ENCODE measurements around the gene IGFBP4. TPM values are rescaled to one million over a fixed set of nuclear protein-coding genes. Genes with fewer than 3 reads are reported as not detected.

IGFBP4 gene
- total RNA-seq, 1 donor from 2014 or later: 191 TPM

DNA sequence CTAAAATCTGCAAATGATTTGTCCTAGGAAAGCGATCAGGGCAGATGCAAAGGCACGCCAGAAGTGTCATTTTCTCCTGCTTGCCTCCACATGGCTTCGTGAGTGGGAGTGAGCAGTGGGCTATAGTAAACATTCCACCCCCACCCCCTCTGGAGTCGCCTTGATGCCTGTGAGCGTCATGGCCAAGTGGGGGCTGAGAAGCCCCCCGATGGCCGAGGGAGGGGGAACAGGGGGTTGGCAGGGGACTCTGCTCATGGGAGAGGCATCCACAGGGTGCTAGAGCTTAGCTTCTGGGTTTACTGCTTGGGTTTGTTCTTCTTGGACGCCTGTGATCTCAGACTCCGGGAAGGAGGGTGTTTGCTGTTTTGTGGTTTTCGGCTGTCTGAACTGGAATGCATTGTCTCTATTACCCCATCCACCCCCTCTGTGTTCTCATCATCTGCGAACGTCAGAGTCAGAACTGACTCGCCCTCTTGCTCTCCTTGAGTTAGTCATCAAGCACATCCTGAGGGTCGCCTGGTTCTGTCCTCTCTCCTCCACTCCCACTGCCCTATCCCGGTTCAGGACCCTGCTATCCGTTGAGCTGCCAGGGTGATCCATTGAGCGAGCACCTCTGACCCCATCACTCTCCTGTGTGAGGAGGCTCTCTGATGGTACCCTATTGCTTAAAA lies 42.7 kb downstream of the IGFBP4 start:
- intact Hi-C loops (cut with micrococcal nuclease): no loop called here

- intact Hi-C loops (cut with micrococcal nuclease): no loop called here
Measured at GRCh38 chr17:40486522-40487370, 43.5 kb downstream of the IGFBP4 start.

GRCh38 chr17:40487371-40488020 lies 44.2 kb downstream of the IGFBP4 start:
- intact Hi-C loops (cut with micrococcal nuclease): no loop called here

DNA sequence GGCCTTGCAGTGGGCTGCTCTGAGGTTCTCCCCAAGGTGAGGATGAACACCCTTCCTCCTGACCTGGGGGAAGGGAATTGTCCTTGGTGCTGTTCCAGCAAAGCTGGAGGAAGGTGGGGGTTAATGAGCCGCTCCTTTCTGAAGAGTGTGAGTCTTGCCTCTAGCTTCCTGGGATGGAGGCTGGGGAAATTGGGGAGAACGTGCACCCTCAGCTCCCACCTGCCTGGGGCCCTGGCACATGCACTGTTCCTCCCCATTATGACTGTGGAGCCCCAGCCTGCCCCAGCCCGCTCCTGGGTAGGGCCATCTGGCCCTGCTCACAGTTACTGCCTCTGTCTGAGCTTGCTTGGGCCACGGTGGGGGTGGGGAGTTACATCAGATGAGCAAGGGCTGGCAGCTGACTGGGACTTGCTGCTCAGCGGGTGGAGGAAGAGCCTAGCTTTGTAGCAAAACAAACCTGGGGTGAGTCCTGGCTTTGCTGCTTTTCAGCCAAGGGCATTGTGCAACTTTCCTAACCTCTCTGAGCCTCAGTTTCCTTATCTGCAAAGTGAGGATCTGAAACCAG lies 47.1 kb downstream of the IGFBP4 start:
- intact Hi-C loops (cut with micrococcal nuclease): no loop called here

DNA sequence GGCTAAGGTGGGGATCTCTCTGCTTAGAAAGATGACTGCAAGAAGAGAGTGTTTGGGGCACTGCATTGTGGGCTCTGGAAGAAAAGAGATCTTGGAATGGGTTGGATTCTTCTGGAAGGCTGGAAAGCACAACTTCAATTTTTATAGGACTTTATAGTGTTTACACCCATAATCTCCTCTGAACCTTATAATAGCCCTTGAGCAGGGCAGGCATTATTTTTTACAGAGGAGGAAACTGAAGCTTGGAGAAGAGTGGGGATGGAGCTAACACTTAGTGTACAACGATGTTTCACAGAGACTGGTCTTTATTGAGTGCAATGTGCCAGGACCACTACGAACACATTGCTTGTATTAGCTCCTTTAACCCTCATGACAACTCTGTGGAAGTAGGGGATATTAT lies 47.7 kb downstream of the IGFBP4 start:
- intact Hi-C loops (cut with micrococcal nuclease): no loop called here

DNA sequence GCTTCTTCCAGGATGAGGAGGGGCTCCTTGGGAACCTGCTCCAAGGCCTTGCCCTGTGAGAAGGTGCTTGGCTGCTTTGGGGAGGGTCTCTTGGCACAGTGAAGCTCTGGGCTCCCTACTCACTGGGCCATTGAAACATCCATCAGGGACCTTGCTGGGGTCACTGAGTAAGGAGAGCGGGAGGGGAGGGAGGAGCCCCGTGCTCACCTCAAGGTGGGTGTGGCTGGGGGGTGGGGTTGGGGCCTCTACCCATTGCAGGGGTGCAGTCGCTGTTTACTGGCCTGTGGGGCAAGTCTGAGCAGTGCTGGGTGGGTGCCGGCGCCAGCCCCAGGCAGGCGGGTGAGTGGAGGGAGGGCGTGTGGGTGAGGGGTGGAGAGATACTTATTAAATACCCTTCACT lies 48.2 kb downstream of the IGFBP4 start:
- intact Hi-C loops (cut with micrococcal nuclease): no loop called here

DNA sequence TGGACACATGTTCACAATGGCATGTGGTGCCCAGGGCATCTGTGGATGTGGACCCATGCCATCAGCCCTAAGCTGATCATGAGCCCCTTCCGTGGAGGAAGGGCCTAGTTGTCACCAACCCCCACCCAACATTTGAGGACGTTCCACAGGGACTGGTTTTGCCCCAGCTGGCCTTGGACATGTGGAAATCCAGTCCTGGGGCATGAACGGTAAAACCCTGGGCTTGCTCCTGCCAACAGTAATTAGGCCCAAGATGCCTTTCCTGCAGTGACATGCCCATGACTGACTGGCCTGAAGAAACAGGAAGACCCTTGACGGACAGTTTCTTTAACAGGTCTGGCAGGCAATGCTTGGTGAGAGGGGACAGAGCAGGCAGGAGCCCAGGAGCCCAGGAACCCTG lies 50.4 kb downstream of the IGFBP4 start:
- intact Hi-C loops (cut with micrococcal nuclease): no loop called here

- intact Hi-C loops (cut with micrococcal nuclease): no loop called here
Measured at GRCh38 chr17:40495140-40495539, 51.9 kb downstream of the IGFBP4 start.

DNA sequence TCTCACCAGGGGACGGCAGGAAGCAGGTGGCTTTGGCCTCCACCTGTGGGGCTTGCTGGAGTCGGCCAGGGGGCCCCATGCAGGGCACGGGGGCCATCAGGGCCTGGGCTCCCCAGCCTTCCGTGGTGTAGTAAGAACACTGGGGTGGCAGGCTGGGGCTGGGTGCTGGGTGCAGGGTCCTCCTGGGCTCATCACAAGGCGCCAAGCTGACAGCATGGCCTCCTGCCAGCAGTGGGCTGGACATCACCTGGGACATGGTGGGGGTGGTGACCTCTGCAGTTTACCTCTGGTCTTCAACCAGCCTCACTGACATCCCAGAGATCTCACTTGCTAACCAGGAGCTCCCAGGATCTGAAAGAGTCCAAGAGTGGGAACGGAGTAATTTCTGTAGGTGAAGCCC lies 52.9 kb downstream of the IGFBP4 start:
- intact Hi-C loops (cut with micrococcal nuclease): no loop called here

- intact Hi-C loops (cut with micrococcal nuclease): no loop called here
Measured at GRCh38 chr17:40496634-40497420, 53.6 kb downstream of the IGFBP4 start.

- intact Hi-C loops (cut with micrococcal nuclease): no loop called here
Measured at GRCh38 chr17:40497695-40498094, 54.4 kb downstream of the IGFBP4 start.

DNA sequence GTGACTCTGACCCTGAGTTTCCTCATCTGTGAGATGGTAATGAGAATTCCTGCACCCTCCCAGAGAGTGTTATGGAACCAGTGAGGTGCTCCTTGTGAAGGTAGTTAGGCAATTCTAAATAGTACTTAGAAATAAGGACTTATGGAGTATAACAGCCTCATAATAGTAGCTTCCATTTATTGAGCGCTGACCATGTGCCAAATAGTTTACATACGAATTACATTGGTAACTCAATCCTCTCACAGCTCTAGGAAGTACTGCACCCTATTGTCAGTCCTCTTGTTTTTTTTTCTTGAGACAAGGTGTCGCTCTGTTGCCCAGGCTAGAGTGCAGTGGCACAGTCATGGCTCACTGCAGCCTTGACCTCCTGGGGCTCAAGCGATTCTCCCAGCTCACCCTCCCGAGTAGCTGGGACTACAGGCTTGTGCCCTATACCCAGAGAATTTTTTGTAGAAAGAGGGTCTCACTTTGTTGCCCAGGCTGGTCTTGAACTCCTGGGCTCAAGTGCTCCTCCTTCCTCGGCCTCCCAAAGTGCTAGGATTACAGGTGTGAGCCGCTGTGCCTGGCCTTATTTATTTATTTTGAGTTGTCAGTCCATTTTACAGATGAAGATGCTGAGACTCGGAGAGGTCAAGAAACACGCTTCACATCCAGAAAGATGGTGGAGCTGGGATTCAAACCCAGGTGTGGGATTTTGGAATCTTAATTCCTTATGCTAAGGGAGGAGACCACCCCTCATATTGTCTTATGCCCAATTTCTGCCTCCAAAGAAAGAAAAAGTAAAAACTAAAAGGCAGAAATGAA lies 55.2 kb downstream of the IGFBP4 start:
- intact Hi-C loops (cut with micrococcal nuclease): no loop called here

- intact Hi-C loops (cut with micrococcal nuclease): no loop called here
Measured at GRCh38 chr17:40499551-40500189, 56.4 kb downstream of the IGFBP4 start.

DNA sequence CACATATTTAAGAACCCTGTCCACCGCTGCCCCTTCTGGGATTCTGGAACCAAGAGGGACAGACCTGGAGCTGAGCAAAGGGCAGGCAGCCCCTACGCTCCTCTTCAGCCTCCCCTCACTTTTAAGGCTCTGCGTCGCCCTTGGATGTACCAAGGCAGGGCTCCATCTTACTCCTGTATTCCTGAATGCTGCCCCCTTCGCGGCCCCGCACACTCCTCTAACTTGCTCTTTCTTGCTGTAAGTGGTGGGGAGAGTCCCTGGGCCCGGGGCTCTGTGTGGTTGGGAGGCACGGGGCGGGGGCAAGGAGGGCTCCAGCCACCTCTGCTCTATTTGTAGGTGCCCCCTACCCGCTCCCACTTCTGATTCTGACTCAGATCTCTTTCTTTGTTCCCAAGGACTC lies 56.9 kb downstream of the IGFBP4 start:
- intact Hi-C loops (cut with micrococcal nuclease): no loop called here

DNA sequence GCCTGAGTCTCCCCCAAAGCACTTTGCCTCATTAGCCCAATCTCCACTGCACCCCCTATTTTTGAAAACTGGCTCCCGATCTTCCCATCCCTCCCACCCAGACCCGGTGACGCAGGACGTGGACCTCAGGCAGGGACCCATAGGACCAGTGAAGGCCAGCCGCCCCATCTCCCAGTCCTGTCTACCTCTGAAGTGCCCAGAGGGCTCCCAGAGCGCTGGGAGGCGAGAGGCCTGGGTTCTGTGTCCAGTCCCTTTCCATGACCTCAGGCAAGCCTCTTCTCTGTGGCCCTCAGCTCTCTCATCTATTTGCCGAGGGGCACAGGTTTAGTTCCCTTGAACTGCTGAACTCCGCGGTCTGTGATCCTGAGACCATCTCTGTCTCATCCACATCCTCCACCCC lies 57.5 kb downstream of the IGFBP4 start:
- intact Hi-C loops (cut with micrococcal nuclease): no loop called here

GRCh38 chr17:40501499-40501911 lies 58.3 kb downstream of the IGFBP4 start, which contains the start of gene TNS4:
TNS4 (minus strand) TSS chr17:40501623; CDS start chr17:40496425, 5,198 bp downstream.
- intact Hi-C loops (cut with micrococcal nuclease): no loop called here

GRCh38 chr17:40502716-40503115 lies 59.5 kb downstream of the IGFBP4 start:
- intact Hi-C loops (cut with micrococcal nuclease): no loop called here

DNA sequence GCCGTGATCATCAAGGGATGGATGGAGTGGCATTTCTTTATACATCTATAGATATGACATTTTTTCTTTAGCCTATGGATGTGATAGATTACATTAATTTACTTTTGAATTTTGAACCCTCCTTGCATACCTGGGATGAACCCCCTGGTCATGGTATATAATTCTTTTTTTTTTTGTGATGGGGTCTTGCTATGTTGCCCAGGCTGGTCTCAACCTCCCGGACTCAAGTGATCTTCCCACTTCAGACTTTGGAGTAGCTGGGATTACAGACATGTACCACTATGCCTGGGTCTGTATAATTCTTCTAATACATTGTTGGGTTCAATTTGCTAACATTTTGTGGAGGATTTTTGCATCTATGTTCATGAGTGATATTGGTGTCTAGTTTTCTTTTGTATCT lies 59.9 kb downstream of the IGFBP4 start:
- intact Hi-C loops (cut with micrococcal nuclease): no loop called here

DNA sequence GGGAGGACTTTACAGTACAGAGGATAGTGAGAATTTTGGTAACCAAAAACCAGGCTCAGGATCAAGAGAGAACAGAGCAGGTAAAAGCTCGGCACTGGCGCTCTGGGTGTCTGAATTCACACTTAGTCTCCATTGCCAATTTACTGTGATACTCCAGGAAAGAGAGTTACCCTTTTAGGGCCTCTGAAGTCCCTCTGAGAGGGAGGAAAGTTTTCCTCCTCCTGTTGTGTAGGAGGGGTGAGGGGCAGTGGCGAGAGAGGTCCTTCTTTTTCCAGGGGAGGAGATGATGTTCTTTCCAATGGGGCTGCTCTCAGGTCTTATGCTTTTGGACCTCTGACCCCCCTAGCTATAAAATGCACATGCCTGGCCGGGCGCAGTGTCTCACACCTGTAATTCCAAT lies 63.5 kb downstream of the IGFBP4 start:
- intact Hi-C loops (cut with micrococcal nuclease): no loop called here
